HG02759 (cell line): ENCODE data around the gene PNLDC1.
"Not testable (repeated sequence)": the region's sequence is repeated elsewhere in the genome, so short reads cannot be mapped to it uniquely, and the experiment has no call there.

Experiments used
- ATAC-seq: cut with Tn5 transposase; IDR thresholded peaks from one replicate; pipeline ENCODE4 v1.9.1; 2021; ENCODE audit warnings: mild to moderate bottlenecking, moderate library complexity; ENCODE audit not compliant: unreplicated experiment

The PNLDC1 gene

DNA sequence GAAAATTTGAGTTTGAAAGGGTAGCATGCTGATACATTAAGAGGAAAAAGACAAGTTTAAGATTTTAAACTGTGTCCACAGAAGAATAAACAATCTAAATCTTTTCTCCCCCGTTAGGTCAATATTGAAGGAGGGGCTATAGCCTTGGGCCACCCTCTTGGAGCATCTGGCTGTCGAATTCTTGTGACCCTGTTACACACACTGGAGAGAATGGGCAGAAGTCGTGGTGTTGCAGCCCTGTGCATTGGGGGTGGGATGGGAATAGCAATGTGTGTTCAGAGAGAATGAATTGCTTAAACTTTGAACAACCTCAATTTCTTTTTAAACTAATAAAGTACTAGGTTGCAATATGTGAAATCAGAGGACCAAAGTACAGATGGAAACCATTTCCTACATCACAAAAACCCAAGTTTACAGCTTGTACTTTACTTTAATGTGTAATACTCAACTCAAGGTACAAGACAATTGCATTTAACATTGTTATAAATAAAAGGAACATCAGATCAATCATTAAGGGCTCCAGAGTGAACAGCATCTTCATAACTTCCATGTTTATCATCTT, 21.5 kb upstream of the PNLDC1 start:
- ATAC-seq, result no peak

DNA sequence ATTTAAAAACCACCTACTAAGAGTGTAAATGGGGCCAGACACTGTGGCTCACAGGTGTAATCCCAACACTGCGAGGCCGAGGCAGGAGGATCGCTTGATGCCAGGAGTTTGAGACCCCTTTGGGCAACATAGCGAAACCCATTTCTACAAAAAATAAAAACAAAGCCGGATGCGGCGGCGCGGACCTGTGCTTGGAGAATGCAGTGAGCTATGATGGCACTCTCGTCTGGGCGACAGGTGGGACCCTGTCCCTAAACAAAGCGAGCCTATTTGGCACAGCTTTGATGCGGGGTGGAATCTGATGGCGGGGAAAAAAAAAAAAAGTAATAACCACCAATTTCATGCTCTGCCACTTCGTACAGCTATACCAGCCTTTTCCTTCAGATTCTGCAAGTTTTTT, 11.8 kb upstream of the PNLDC1 start:
- ATAC-seq, result no peak

DNA sequence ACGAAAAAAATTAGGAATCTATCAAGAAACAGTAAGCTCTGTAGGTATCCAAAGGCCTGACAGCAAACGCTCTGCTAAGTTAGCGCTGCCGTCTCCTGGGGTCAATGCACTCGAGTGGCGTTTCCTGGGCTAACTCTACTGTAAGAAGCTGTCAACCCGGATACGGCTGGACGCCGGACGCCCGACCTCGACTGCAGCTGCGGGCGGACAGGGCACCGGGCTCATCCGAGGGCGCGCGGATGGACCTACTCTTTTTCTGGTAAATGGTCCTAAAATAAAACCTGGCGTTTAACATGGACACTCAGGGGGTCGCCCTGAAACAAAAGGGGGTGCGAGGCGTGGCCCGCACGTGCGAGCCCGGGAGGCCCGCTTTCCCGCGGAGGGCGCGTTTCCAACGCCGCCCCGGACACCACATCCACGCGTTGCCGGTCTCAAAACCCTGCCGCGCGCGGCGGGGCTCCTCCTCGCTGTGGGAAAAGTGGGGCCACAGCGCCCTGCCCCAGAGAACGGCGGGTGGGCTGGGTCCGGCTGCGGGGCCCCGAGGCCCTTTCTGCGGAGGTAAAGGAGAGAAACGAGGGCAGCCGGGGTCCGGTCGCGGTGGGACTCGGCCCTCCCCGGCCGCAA, 11.2 kb upstream of the PNLDC1 start:
- ATAC-seq, result no peak

DNA sequence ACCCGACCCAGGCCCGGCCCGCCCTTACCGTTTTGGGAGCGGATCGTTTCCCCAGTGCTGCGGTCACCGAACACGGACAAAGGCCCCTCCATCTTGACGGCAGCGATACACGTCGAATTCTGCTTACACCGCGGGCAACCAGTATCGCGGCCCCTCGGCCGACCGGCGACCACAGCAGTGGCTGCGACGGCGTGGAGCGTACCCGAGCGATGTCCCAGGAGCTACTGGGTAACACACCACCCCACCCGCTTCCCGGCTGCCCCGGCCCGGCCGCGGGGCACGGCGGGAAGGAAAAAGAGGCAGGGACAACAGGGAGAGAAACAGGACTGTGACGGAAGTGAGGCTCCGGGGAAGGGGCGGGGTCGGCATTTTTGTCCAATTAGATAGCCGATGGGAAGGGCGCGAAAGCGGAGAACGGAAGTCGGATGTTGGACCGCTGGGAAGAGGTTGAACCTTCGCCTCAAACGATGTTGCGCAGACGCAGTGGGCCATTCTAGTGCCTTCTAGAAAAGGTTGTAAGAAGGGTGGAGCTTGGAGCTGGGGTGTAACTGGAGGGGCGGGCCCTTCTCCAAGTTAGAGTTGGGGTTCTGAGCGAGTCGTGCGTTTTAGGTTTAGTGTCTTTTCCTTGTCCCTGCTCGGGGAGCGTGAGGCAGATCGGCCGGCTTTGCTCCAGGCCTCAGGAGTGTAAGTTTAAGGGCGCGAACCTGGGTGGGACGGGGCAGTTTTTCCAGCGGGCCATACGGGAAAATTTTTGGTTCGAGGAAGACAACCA, 10.5 kb upstream of the PNLDC1 start, which contains the start of gene TCP1:
TSS of gene TCP1 (minus strand) at position 226 of the 772 bp plus-strand sequence. CDS start at position 92, 134 bp downstream.
- peak; percentile 71 for ATAC-seq

DNA sequence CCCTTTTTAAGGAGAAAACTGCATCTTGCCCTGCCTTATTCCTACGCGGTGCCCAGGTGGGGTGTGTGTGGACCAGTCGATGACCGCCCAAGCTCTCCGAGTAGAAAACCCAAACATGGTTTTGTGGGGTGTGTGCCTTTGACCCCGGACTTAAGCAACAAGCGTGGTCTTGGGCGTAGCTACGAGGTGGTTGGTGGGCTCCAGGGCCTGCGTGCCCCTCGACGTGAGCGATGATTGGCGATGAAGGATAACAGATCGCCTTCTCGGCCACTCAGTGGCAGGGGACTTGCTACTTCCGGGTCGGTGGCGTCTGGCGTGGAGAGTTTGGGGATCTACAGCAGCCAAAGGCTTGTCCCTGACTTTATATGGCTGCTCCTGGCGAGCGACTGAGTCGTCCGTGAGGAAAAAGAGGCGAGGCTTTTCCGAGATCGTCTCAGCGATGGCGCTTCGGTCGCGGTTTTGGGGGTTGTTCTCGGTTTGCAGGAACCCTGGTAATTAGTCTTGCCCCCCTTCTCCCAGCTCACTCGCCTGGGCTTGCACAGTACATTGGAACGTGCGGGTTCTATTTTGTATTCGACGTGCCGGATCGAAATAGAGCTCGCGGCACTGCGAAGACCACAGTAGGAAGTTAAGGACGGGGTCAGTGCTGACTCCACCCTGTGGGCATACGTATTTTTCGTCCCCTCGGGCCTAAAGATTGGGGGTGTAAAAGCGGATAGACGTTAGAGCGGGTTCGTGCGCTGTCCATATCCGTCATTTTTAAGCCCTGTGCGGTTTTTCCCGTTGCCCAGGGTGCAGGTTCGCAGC, 9.7 kb upstream of the PNLDC1 start, which contains the start of gene MRPL18:
TSS of gene MRPL18 (plus strand) at position 319 of the 807 bp plus-strand sequence. CDS start at position 440, 121 bp downstream.
- ATAC-seq, result peak; percentile 85

DNA sequence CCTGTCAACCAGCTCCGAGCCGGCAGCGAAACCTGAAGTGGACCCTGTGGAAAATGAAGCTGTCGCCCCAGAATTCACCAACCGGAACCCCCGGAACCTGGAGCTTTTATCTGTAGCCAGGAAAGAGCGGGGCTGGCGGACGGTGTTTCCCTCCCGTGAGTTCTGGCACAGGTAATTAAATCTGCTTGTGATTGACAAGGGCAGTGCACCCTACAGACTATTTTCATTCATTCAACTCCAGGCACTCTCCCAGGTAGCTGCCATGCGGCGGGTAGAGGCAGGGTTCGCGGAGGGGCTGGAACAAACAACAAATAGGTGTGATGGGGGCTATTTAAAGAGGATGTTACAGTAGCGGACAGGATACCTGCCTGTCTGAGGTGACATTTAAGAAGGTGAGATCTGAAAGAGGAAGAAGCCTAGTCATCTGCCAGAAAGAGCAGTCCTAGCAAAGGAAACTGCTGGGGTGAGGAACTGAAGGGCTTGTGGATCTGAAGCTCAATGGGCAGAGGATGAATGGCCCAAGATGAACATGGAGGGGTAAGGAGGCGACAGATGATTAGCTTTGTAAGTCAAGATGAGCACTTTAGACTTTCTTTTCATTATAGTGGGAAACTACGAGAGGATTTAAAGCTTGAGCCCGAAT, 9.0 kb upstream of the PNLDC1 start:
- no peak for ATAC-seq

DNA sequence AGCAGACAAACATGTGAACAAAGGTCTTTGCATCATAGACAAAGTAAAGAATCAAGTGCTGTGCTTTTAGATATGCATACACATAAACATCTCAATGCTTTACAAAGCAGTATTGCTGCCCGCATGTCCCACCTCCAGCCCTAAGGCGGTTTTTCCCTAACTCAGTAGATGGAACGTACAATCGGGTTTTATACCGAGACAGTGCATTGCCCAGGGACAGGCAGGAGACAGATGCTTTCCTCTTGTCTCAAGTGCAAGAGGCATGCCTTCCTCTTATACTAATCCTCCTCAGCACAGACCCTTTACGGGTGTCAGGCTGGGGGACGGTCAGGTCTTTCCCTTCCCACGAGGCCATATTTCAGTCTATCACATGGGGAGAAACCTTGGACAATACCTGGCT, 5.1 kb upstream of the PNLDC1 start:
- ATAC-seq, result not testable (repeated sequence)

DNA sequence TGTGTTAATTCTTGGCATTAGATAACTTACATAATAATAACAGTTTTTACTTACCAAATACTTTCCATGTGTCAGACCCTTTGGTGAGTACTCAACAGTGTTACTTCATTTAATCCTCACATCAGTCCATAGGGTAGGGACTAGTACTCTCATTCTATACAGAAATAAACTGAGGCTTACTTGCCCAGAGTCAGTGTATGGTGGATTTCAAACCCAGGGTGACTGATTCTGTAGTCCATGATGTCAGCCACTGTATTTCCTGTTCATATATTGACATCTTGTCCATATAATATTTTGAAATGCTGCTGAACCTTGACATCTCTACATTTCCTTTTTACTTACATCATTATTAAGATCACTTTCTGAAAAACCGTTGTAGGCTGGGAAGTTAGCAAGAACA, 2.5 kb upstream of the PNLDC1 start:
- no peak for ATAC-seq

DNA sequence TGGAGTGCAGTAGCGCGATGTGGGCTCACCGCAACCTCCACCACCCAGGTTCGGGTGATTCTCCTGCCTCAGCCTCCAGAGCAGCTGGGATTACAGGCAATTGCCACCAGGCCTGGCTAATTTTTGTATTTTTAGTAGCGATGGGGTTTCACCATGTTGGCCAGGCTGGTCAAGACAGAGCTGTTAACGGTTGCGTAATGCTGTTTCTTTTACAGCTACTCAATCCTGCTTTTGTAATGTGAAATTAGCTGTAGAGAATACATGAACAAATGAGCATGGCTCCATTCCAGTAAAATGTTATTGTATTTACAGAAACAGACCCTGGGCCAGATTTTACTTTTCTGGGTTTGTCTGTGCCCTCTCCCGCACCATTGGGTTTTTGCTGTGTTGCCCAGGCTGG, 1.9 kb downstream of the PNLDC1 start:
- ATAC-seq, result no peak

DNA sequence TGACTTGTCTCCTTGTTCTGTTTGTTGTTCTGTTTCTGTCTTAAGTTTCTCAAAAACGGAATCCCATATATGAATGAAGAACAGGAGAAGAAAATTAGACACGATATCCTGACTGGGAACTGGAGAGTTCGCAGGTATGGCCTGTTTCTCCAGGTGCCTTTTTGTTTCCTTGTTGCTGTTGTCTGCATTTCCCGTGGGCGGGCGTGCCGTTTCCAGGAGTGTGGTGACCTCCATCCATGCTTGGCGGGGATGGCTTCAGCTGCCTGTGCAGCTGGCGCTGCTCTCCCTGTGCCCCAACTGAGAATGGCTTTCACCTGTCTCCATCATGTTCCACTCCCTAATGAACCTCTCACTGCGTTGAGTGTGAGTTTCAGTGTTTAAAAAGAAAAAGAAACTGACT, 4.4 kb downstream of the PNLDC1 start:
- ATAC-seq, result no peak

DNA sequence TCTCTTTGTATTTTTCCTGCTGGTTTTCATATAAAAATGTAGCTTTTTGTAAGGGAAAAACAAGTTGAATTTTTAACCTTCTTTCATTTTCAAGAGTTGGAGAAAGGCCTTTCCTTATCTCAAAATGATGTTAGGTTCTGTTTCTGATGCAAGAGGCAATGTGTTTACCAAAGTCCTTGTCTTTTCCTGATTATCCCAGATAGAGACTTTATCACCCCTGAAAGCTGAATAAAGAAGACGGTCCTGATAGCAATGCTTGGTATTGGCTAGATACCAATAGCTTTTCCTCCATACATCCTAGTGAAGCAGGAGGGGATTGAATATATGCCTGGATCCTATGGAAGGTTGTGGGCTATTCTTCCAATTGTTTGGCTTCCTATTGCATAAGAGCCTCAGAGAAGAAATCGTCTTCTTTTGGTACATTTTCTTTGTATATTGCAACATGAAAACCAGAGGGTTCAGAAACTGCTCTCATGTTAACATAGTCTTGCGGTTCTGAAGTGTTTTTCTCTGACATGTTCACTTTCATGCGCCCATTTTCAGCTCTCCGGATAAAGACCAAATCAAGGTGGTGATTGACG, 5.5 kb downstream of the PNLDC1 start:
- no peak for ATAC-seq

DNA sequence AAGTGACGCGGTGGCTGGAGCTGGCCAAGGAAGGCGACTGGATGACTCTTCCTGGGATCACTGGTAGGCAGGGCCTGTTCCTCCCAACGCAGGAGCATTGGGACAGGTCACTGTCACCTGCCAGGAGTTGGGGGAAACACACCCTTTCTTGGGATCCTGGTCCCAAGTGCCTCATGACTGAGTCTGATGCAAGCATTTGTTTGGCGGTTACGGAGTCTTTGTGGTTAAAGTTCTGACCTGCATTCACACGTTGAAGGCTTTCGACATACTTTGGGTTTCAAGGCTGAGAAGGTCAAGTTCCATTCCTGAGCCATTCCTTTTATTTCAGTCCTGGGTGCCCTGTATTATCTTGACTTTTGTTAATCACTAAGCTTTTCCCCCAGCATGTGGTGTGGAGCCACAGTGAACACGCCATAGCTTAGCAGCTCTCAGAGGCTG, 6.0 kb downstream of the PNLDC1 start:
- ATAC-seq, result no peak

DNA sequence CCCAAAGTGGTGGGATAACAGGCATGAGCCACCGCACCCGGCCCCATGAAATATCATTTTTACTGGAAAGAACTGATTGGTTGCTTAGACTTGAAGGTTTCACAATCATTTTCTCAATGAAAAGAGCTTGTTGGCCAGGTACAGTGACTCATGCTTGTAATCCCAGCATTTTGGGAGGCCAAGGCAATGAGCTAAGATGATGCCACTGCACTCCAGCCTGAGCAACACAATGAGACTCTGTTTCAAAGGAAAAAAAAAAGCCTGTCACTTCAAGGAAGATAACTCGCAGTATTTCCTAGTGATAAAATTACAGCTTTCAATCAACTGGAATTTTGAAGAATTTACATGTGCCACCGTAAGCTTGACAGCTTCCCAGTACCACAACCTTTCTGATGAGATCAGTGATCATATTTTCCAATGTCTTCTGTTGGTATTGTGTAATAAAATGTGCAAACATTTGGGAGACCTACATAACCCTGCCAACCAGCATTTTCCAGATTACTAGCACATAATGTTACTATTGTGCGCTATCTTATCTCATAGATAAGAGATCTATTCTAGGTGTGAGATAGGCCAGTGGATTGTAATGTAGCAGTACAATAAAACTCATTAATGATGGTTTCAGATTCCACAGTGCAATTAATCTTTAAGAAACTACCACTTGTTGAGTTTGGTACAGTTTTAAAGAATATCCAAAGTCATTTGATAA, 7.2 kb downstream of the PNLDC1 start:
- no peak for ATAC-seq

DNA sequence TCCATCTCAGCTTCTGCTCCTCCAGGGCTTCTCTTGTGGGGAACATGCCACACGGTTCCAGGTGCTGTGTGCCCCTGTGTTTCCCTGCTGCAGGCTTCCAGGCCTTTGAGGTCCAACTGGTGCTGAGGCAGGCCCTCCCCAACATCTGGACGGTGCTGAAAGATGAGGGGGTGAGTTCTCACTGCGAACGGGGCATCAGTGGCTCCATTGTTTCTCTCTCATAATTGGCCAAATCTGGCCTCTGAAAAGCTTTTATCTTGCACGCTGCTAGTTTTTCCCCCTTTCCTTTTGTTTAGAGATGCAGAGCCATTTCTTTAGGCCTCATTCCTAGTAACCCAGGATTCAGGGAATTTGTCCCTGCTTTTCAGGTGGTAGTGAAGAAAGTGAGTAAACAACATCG, 8.6 kb downstream of the PNLDC1 start:
- ATAC-seq, result no peak

DNA sequence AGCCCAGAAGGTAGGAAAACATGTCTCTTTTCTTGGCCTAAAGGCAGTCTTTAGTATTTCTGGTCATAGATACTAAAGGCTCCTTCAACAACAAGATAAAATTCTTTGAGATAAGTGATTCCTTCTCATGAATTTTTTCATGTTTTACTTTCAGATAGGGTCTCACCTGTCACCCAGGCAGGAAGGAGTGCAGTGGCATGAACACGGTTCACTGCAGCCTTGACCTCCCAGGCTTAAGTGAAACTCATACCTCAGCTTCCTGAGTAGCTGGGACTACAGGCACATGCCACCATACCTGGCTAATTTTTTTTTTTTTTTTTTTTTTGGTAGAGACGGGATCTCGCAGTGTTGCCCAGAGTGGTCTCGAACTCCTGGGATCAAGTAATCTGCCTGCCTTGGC, 9.1 kb downstream of the PNLDC1 start:
- peak; percentile 62 for ATAC-seq

DNA sequence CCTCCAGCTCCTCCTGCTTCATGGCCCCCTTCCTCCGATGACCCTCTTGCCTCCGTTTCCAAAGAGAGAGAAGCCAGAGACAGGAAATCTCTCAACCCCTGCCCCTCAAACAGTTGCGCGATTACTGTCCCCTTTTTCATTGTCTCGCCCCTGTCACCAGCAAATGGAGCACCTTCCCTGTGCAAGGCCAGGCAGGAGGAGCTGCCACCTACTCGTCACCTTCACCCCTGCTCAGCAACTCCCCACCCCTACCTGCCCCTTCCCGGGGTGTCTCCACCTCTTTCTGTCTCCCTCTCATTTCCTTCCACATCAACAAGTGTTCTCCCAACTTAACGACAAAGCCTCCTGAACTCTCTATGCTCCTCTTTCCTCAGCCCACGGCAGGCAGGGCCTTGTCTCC, 13.7 kb downstream of the PNLDC1 start:
- no peak for ATAC-seq

DNA sequence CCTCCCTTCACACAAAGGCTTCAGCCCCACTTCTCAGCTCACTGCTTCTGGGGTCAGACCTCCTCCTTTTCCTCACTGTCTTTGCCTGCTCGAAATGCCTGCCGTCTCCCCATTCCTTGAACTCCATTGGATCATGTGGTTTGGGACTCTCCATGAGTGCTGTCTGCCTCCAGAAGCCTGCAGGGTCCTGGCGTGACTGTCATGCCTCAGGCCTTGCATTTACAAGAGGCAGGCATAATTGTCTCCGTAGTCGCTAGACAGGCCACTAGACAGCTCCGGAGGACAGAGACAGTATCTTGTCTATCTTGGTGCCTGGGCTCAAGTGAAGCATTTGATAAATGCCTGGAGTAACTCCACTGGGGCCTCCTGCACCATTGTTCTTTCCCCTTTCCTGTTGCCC, 15.3 kb downstream of the PNLDC1 start:
- ATAC-seq, result no peak

DNA sequence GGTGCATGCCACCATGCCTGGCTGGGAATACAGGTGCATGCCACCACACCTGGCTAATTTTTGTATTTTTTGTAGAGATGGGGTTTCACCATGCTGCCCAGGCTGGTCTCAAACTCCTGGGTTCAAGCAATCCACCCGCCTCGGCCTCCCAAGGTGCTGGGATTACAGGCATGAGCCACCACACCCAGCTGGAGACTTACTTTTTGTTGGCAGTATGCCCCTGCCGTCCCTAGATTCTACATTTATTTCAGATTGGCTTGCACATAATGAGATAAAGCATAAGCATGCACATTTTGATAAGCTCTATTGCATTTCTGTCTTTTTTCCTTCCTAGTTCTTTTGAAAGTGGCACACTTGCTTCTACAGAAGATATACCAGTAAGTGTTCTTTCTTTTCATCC, 16.7 kb downstream of the PNLDC1 start:
- ATAC-seq, result not testable (repeated sequence)

DNA sequence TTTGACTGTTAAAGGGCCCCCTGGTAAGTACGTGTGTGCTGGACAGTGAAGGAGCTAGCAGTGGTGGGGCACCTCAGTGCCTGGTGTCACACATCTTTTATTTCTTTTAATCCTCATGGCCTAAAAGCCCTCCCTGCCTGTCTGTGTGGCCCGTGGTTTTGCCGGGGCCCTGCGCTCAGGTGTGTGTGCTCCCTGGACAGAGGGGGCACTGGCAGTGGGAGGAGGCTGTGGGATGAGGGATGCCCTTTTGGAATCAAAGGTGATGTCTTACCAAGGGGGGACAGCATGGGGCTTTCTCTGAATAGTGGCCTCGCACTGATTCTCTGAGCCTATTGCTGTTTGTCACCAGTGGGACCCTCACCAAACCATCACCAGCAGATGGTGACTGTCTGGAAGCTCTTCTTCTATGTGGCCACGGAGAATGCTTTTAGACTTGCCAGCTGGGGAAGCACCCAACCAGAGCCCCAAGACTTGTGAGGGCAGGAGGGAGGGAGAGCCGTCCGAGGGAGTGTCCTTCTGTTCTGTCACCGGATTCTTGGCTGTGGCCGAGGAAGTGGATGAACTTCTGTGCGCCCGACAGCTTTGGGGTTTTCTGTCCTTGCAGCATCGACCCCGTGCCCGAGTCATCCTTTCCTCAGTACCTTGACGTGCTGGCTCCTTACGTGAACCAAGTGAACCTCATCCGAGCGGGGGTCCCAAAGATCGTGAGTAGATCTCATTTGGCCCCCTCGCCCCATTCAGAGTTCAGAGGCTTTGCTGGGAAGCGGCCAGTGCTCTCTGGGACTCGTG, 18.1 kb downstream of the PNLDC1 start:
- ATAC-seq, result no peak
